Thyroid gland (tissue), 4 donors: Measurements from ENCODE around the gene CXCL9. TPM values are rescaled to one million over a fixed set of nuclear protein-coding genes. Genes with fewer than 3 reads are reported as not detected.

Experiments
- DNase-seq, 2 donors: peaks; one replicate each; pipeline ENCODE4 v3.0.0-alpha.2; 2019
- H3K27ac ChIP-seq, 3 donors: fragments of 200-600 bp; sonication (generic); 1 replicate in 2 of 3; 2 replicates in 1 of 3; pipeline ENCODE4 v1.5.1; 2016 to 2019; ENCODE audit warnings: mild to moderate bottlenecking in 1 of 3, moderate library complexity in 1 of 3
- H3K27me3 ChIP-seq: fragments of 200-600 bp; sonication (generic); one replicate; pipeline ENCODE4 v1.5.1; 2019
- H3K36me3 ChIP-seq, 2 donors: fragments of 200-600 bp; sonication (generic); one replicate each; pipeline ENCODE4 v1.5.1; 2016 to 2019
- H3K4me1 ChIP-seq, 2 donors: fragments of 200-600 bp; sonication (generic); one replicate each; pipeline ENCODE4 v1.5.1; 2017 to 2019
- H3K4me3 ChIP-seq, 3 donors: fragments of 200-600 bp; sonication (generic); replicated peaks in 1 of 3; 1 replicate in 2 of 3; 2 replicates in 1 of 3; pipeline ENCODE4 v1.5.1; 2016; ENCODE audit warnings: mild to moderate bottlenecking in 1 of 3
- H3K9me3 ChIP-seq: fragments of 200-600 bp; sonication (generic); one replicate; pipeline ENCODE4 v1.5.1; 2017
- CTCF ChIP-seq, 6 experiments: fragments of 200-600 bp in 3 of 6; fragments of 450-650 bp in 3 of 6; sonication (generic) in 3 of 6; IDR thresholded peaks; one replicate each; pipeline ENCODE4 v1.5.1; 2016 to 2019; ENCODE audit warnings: antibody characterized with exemption in 6 of 6, mild to moderate bottlenecking in 2 of 6, inconsistent platforms in 1 of 6, moderate library complexity in 1 of 6
- POLR2A ChIP-seq, 2 donors: fragments of 450-650 bp; IDR thresholded peaks; one replicate each; pipeline ENCODE4 v1.6.1; 2017; ENCODE audit warnings: antibody characterized with exemption in 2 of 2, mild to moderate bottlenecking in 2 of 2, moderate library complexity in 1 of 2
- WGBS, 2 donors: methylation state at CpG; one replicate each; pipeline ENCODE4 v1.1.5; 2017; 5-methylcytosine and 5-hydroxymethylcytosine counted together
- intact Hi-C: fragments of 100-400 bp; cut with DNase I; formaldehyde crosslinking; loops from one replicate; pipeline ENCODE4 v1.15.1; 2023
- total RNA-seq, 4 donors: library from RNA; depleted of rRNA; stranded (reverse); fragments of >200 nt; gene quantifications; one replicate each; pipeline ENCODE4 v1.2.3, GENCODE V29; 2016

Gene CXCL9
- total RNA-seq, 4 donors from 2014 or later, result 0.75 to 3.8 (median 1.7) TPM

- H3K27me3 ChIP-seq, result no peaks in the 10 kb centered on the region
- 78 to 85% methylated on average over 1 of the region's 1 CpG for WGBS, 2 donors
- no peak for DNase-seq
- TF ChIP-seq POLR2A (IDR thresholded peaks at IDR 0.05) (no peak), CTCF (IDR thresholded peaks at IDR 0.05) (no peak)
- H3K4me3 ChIP-seq, result no peak overlapping the region
- H3K27ac ChIP-seq, result no peak overlapping the region
- no peaks in the 10 kb centered on the region for H3K9me3 ChIP-seq
- H3K4me1 ChIP-seq, result no peaks in the 10 kb centered on the region
- H3K36me3 ChIP-seq, result no peaks in the 10 kb centered on the region
- intact Hi-C loops, result loop anchor here (5.0 kb wide), 1 partner anchor 70 kb away; no protein-coding TSS in a partner anchor
Observed at GRCh38 chr4:75997081-75997480, 10.2 kb downstream of the CXCL9 start.

- WGBS, 2 donors, result 9 to 11% methylated on average over 5 of the region's 5 CpGs
- DNase-seq, result peak in 1 of 2 donors; percentile 18
Observed at GRCh38 chr4:75995727-75996126, 11.6 kb downstream of the CXCL9 start.

GRCh38 chr4:75992462-75992861 is 14.8 kb downstream of the CXCL9 start:
- WGBS, 2 donors, result 89 to 91% methylated on average over 1 of the region's 1 CpG
- Histone ChIP-seq H3K4me3 (no peak overlapping the region), H3K9me3 (no peaks in the 10 kb centered on the region), H3K27ac (no peak overlapping the region), H3K36me3 (no peaks in the 10 kb centered on the region), H3K27me3 (no peaks in the 10 kb centered on the region), H3K4me1 (peaks cover 11 to 16% of the 10 kb centered on the region in 2 donors)
- DNase-seq, result no peak
- TF ChIP-seq POLR2A (IDR thresholded peaks at IDR 0.05) (no peak), CTCF (IDR thresholded peaks at IDR 0.05) (no peak)
- intact Hi-C loops, result no loop called here

More at GRCh38 chr4:75995727-75996126, 11.6 kb downstream of the CXCL9 start:
- H3K27me3 ChIP-seq, result no peaks in the 10 kb centered on the region
- no peaks in the 10 kb centered on the region for H3K36me3 ChIP-seq
- no peaks in the 10 kb centered on the region for H3K9me3 ChIP-seq
- intact Hi-C loops, result loop anchor here (5.0 kb wide), 1 partner anchor 72 kb away; no protein-coding TSS in a partner anchor
- no peak overlapping the region for H3K4me3 ChIP-seq
- no peak overlapping the region for H3K27ac ChIP-seq
- TF ChIP-seq CTCF (IDR thresholded peaks at IDR 0.05) (peak; percentile 12 to 71 (median 56)), POLR2A (IDR thresholded peaks at IDR 0.05) (no peak)
- H3K4me1 ChIP-seq, result no peaks in the 10 kb centered on the region

- Histone ChIP-seq H3K4me3 (peak overlapping the region; percentile 66 to 87 (median 76)), H3K27ac (peak overlapping the region; percentile 14 to 79 (median 64)), H3K36me3 (no peaks in the 10 kb centered on the region), H3K27me3 (no peaks in the 10 kb centered on the region), H3K4me1 (peaks cover 11 to 16% of the 10 kb centered on the region in 2 donors), H3K9me3 (no peaks in the 10 kb centered on the region)
- 1 to 2% methylated on average over 20 of the region's 20 CpGs for WGBS, 2 donors
- intact Hi-C loops, result no loop called here
- DNase-seq, result peak; percentile 14 to 41
- TF ChIP-seq CTCF (IDR thresholded peaks at IDR 0.05) (no peak), POLR2A (IDR thresholded peaks at IDR 0.05) (no peak)
Observed at GRCh38 chr4:75989846-75990528, 17.3 kb downstream of the CXCL9 start.

- WGBS, 2 donors, result 88 to 92% methylated on average over 3 of the region's 3 CpGs
- intact Hi-C loops, result no loop called here
- no peak overlapping the region for H3K27ac ChIP-seq
Observed at GRCh38 chr4:75985116-75985515, 22.2 kb downstream of the CXCL9 start.

More at GRCh38 chr4:75985116-75985515, 22.2 kb downstream of the CXCL9 start:
- no peaks in the 10 kb centered on the region for H3K9me3 ChIP-seq
- no peaks in the 10 kb centered on the region for H3K27me3 ChIP-seq
- TF ChIP-seq CTCF (IDR thresholded peaks at IDR 0.05), result no peak
- no peak for TF ChIP-seq POLR2A (IDR thresholded peaks at IDR 0.05)
- no peak for DNase-seq
- H3K36me3 ChIP-seq, result peaks cover 3 to 6% of the 10 kb centered on the region in 2 donors
- H3K4me1 ChIP-seq, result peaks cover 11 to 16% of the 10 kb centered on the region in 2 donors
- no peak overlapping the region for H3K4me3 ChIP-seq
